Liver (tissue), 9 donors: ENCODE data around the gene ZMYM2. TPM values are rescaled to one million over a fixed set of nuclear protein-coding genes. Genes with fewer than 3 reads are reported as not detected.

Experiments
- DNase-seq: peaks from one replicate; pipeline ENCODE4 v3.0.0-alpha.2; 2017; ENCODE audit warnings: low spot score
- H3K27ac ChIP-seq, 2 donors: one replicate each; pipeline ENCODE4 v1.7.0; 2013; ENCODE audit warnings: inconsistent platforms in 2 of 2, low read length in 2 of 2, control low read depth in 1 of 2, low read depth in 1 of 2, mild to moderate bottlenecking in 1 of 2
- H3K27me3 ChIP-seq, 4 donors: one replicate each; pipeline versions ENCODE4 v1.6.1 to v1.7.0; 2013; ENCODE audit warnings: low read length in 3 of 4, inconsistent platforms in 1 of 4, mild to moderate bottlenecking in 1 of 4, moderate library complexity in 1 of 4; ENCODE audit not compliant: control insufficient read depth in 4 of 4, insufficient read depth in 4 of 4
- H3K36me3 ChIP-seq, 4 donors: one replicate each; pipeline versions ENCODE4 v1.6.1 to v1.7.0; 2013; ENCODE audit warnings: low read length in 3 of 4, mild to moderate bottlenecking in 3 of 4, low read depth in 1 of 4, moderate library complexity in 1 of 4; ENCODE audit not compliant: control insufficient read depth in 4 of 4, insufficient read depth in 3 of 4
- H3K4me1 ChIP-seq, 4 donors: one replicate each; pipeline versions ENCODE4 v1.6.1 to v1.7.0; 2013; ENCODE audit warnings: low read length in 3 of 4, mild to moderate bottlenecking in 3 of 4, moderate library complexity in 1 of 4; ENCODE audit not compliant: control insufficient read depth in 4 of 4, insufficient read depth in 4 of 4
- H3K4me3 ChIP-seq, 3 donors: one replicate each; pipeline versions ENCODE4 v1.6.1 to v1.7.0; 2013; ENCODE audit warnings: low read length in 3 of 3, control low read depth in 1 of 3, low read depth in 1 of 3, mild to moderate bottlenecking in 1 of 3
- H3K9ac ChIP-seq, 2 donors: one replicate each; pipeline ENCODE4 v1.7.0; 2013; ENCODE audit warnings: low read length in 2 of 2, mild to moderate bottlenecking in 2 of 2, moderate library complexity in 2 of 2, control low read depth in 1 of 2, low read depth in 1 of 2
- H3K9me3 ChIP-seq, 4 donors: one replicate each; pipeline versions ENCODE4 v1.6.1 to v1.7.0; 2013; ENCODE audit warnings: low read length in 3 of 4; ENCODE audit not compliant: control insufficient read depth in 4 of 4
- ATF3 ChIP-seq: IDR thresholded peaks from 2 replicates; pipeline ENCODE4 v1.6.1; 2016; ENCODE audit warnings: antibody characterized with exemption
- CTCF ChIP-seq: fragments of 150-350 bp; IDR thresholded peaks from 2 replicates; pipeline ENCODE4 v1.5.1; 2017; ENCODE audit warnings: improper control_type of control experiment, low read depth, low read length; ENCODE audit not compliant: missing input control
- EGR1 ChIP-seq, 2 donors: IDR thresholded peaks; 2 replicates each; pipeline ENCODE4 v1.6.1; 2016 to 2018; ENCODE audit warnings: antibody characterized with exemption in 2 of 2, low read depth in 2 of 2
- FOXA1 ChIP-seq: IDR thresholded peaks from 2 replicates; pipeline ENCODE4 v1.6.1; 2016; ENCODE audit warnings: antibody characterized with exemption
- FOXA2 ChIP-seq: IDR thresholded peaks from 2 replicates; pipeline ENCODE4 v1.6.1; 2016; ENCODE audit warnings: antibody characterized with exemption
- HNF4G ChIP-seq: IDR thresholded peaks from 2 replicates; pipeline ENCODE4 v1.6.1; 2016; ENCODE audit warnings: antibody characterized with exemption
- MAX ChIP-seq: IDR thresholded peaks from 2 replicates; pipeline ENCODE4 v1.6.1; 2016; ENCODE audit warnings: antibody characterized with exemption
- RAD21 ChIP-seq, 2 donors: IDR thresholded peaks; 2 replicates each; pipeline ENCODE4 v1.6.1; 2016; ENCODE audit warnings: antibody characterized with exemption in 2 of 2, mild to moderate bottlenecking in 2 of 2
- RXRA ChIP-seq, 2 donors: IDR thresholded peaks; 2 replicates each; pipeline ENCODE4 v1.6.1; 2017 to 2018; ENCODE audit warnings: antibody characterized with exemption in 2 of 2, mild to moderate bottlenecking in 1 of 2
- SP1 ChIP-seq: IDR thresholded peaks from 2 replicates; pipeline ENCODE4 v1.6.1; 2018; ENCODE audit warnings: antibody characterized with exemption, mild to moderate bottlenecking
- TAF1 ChIP-seq: conservative IDR thresholded peaks from 2 replicates; pipeline ENCODE4 v1.6.1; 2016; ENCODE audit warnings: antibody characterized with exemption, mild to moderate bottlenecking
- YY1 ChIP-seq: IDR thresholded peaks from 2 replicates; pipeline ENCODE4 v1.6.1; 2016; ENCODE audit warnings: antibody characterized with exemption, mild to moderate bottlenecking
- ZBTB33 ChIP-seq: IDR thresholded peaks from 2 replicates; pipeline ENCODE4 v1.6.1; 2016; ENCODE audit warnings: antibody characterized with exemption
- WGBS: extraction: QIAGEN DNeasy Blood & Tissue Kit; methylation state at CpG from one replicate; pipeline ENCODE4 v1.1.7; 2013; 5-methylcytosine and 5-hydroxymethylcytosine counted together
- polyA plus RNA-seq, 2 donors: library from polyadenylated mRNA; stranded (reverse) in 1 of 2; unstranded in 1 of 2; fragments of 200-250 nt in 1 of 2; fragments of >200 nt in 1 of 2; fragmentation: Nextera tagmentation in 1 of 2; extraction: Ambion mirVana in 1 of 2; gene quantifications; one replicate each; pipeline versions ENCODE4 v1.2.1 to v1.2.3, GENCODE V29; 2013 to 2015
- total RNA-seq, 2 donors: library from RNA; depleted of rRNA; stranded (reverse); fragments of >200 nt; gene quantifications; one replicate each; pipeline ENCODE4 v1.2.3, GENCODE V29; 2014
- donor health status: healthy.
- donor health status: healthy.
- donor health status: healthy.
- donor health status: healthy.
- donor health status: healthy.

ZMYM2 gene
- total and polyA plus RNA-seq, 4 donors, result 8.7 to 40.8 (median 18.5) TPM

DNA sequence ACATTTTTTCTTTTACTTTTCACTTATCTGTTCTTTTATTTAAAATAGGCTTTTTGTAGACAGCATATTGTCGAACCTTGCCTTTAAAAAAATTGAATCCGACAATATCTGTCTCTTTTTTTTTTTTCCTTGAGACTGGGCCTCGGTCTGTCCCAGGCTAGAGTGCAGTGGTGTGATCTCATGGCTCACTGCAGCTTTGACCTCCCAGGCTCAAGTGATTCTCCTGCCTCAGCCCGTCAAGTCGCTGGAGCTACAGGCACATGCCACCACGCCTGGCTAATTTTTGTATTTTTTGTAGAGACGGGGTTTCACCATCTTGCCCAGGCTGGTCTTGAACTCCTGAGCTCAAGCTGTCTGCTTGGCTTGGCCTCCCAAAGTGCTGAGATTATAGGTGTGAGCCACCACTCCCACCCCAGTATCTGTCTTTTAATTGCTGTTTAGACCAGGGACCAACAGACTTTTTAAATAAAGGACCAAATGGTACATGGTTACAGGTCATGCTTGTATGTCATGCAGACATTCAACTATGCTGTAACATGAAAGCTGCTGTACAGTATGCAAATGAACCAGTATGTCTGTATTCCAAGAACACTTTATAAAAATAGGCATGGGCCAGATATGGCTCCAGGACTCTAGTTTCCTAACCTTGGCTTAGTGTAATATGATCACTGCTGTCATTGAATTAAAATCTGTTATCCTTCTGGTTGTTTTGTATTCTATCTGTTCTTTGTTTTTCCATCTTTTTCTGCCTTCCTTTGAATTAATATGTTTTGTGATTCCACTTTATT, 122.0 kb downstream of the ZMYM2 start:
- no peaks in the 10 kb centered on the region for H3K9me3 ChIP-seq
- no peaks in the 10 kb centered on the region for H3K4me1 ChIP-seq
- WGBS, result 95% methylated on average over 7 of the region's 7 CpGs
- no peak overlapping the region for H3K4me3 ChIP-seq
- TF ChIP-seq MAX, result no peak
- no peak for TF ChIP-seq SP1
- no peak for TF ChIP-seq ATF3
- TF ChIP-seq TAF1, result no peak
- TF ChIP-seq FOXA2, result no peak
- no peak for TF ChIP-seq CTCF
- TF ChIP-seq HNF4G, result no peak
- TF ChIP-seq EGR1 (IDR thresholded peaks at IDR 0.05; ENCODE audit: low read depth in 2 of 2), result no peak
- TF ChIP-seq ZBTB33, result no peak
- TF ChIP-seq RXRA (IDR thresholded peaks at IDR 0.05), result no peak
- H3K36me3 ChIP-seq, result peaks cover 3 to 29% (median 22%) of the 10 kb centered on the region in 4 donors
- H3K27me3 ChIP-seq, result no peaks in the 10 kb centered on the region
- no peak for DNase-seq
- H3K9ac ChIP-seq, result no peak overlapping the region
- no peak overlapping the region for H3K27ac ChIP-seq

GRCh38 chr13:20090349-20090748, 131.8 kb downstream of the ZMYM2 start:
- peaks cover 0 to 10% (median 8%) of the 10 kb centered on the region in 4 donors for H3K36me3 ChIP-seq
- no peak for TF ChIP-seq YY1
- TF ChIP-seq FOXA1, result no peak
- peak; percentile 5 for TF ChIP-seq CTCF
- TF ChIP-seq RAD21 (IDR thresholded peaks at IDR 0.05), result peak; percentile 57 to 58
- H3K27me3 ChIP-seq, result no peaks in the 10 kb centered on the region
- H3K4me3 ChIP-seq, result no peak overlapping the region
- H3K4me1 ChIP-seq, result no peaks in the 10 kb centered on the region
- no peak for DNase-seq
- H3K9ac ChIP-seq, result no peak overlapping the region
- no peaks in the 10 kb centered on the region for H3K9me3 ChIP-seq
- no peak overlapping the region for H3K27ac ChIP-seq
- 75% methylated on average over 1 of the region's 1 CpG for WGBS
